Activated naive CD4-positive, alpha-beta T cell treated with anti-CD3 and anti-CD28 coated beads, Interleukin-2, amount 50 U/mL, for 72 hours (primary cell): Measurements from ENCODE around the gene P4HA2. TPM values are rescaled to one million over a fixed set of nuclear protein-coding genes. Genes with fewer than 3 reads are reported as not detected.
"Not testable (repeated sequence)": the region's sequence is repeated elsewhere in the genome, so short reads cannot be mapped to it uniquely, and the experiment has no call there.

ENCODE experiments used
- ATAC-seq, 2 donors: fragments of 150-1000 bp; cut with Tn5 transposase; 2 replicates each; pipeline ENCODE4 v1.10.0; 2021; ENCODE audit warnings: mild to moderate bottlenecking in 2 of 2, moderate library complexity in 2 of 2
- DNase-seq, 2 donors: peaks; one replicate each; pipeline ENCODE4 v3.0.0; 2021 to 2022; ENCODE audit warnings: low spot score in 2 of 2
- H3K27ac Mint-ChIP-seq, 2 donors: one replicate each; pipeline ENCODE4 v1.8.0; 2022; ENCODE audit warnings: mild to moderate bottlenecking in 2 of 2, mixed read lengths in 2 of 2
- H3K36me3 Mint-ChIP-seq, 2 donors: one replicate each; pipeline ENCODE4 v1.8.0; 2022; ENCODE audit warnings: mixed read lengths in 2 of 2
- H3K9me3 Mint-ChIP-seq, 2 donors: one replicate each; pipeline ENCODE4 v1.8.0; 2022; ENCODE audit warnings: mixed read lengths in 2 of 2
- total RNA-seq, 2 donors: library from RNA; stranded (reverse); gene quantifications; one replicate each; pipeline ENCODE4 v1.2.3, GENCODE V29; 2022

P4HA2 gene
- total RNA-seq, 2 donors from 2014 or later = 0.91 to 21.6 TPM

- Mint-ChIP-seq H3K9me3 (peaks cover 5 to 6% of the 10 kb centered on the region in 2 donors), H3K36me3 (peaks cover 0 to 4% of the 10 kb centered on the region in 2 donors), H3K27ac (no peak overlapping the region)
- ATAC-seq = no peak
- DNase-seq = no peak
These were observed 64.7 kb downstream of the P4HA2 start for GRCh38 chr5:132162945-132163344.

GRCh38 chr5:132161574-132162326 lies 65.9 kb downstream of the P4HA2 start:
- not testable (repeated sequence) for DNase-seq, ATAC-seq, H3K27ac Mint-ChIP-seq

GRCh38 chr5:132156413-132156812 lies 71.2 kb downstream of the P4HA2 start:
- ATAC-seq (no peak), DNase-seq (no peak)
- no peak overlapping the region for H3K27ac Mint-ChIP-seq
- peaks cover 24 to 25% of the 10 kb centered on the region in 2 donors for H3K9me3 Mint-ChIP-seq
- H3K36me3 Mint-ChIP-seq = peaks cover 33 to 37% of the 10 kb centered on the region in 2 donors

More at GRCh38 chr5:132161574-132162326, 65.9 kb downstream of the P4HA2 start:
- H3K9me3 Mint-ChIP-seq, H3K36me3 Mint-ChIP-seq: not testable (repeated sequence)

- peaks cover 17 to 18% of the 10 kb centered on the region in 2 donors for H3K9me3 Mint-ChIP-seq
- DNase-seq (no peak), ATAC-seq (no peak)
- peaks cover 22 to 26% of the 10 kb centered on the region in 2 donors for H3K36me3 Mint-ChIP-seq
- no peak overlapping the region for H3K27ac Mint-ChIP-seq
These were observed 77.1 kb downstream of the P4HA2 start for GRCh38 chr5:132150565-132150964.

GRCh38 chr5:132147663-132148062 lies 80.0 kb downstream of the P4HA2 start:
- H3K27ac Mint-ChIP-seq = no peak overlapping the region
- peaks cover 12 to 16% of the 10 kb centered on the region in 2 donors for H3K9me3 Mint-ChIP-seq
- ATAC-seq (no peak), DNase-seq (no peak)
- peaks cover 3 to 7% of the 10 kb centered on the region in 2 donors for H3K36me3 Mint-ChIP-seq

GRCh38 chr5:132145326-132145725 lies 82.3 kb downstream of the P4HA2 start:
- H3K9me3 Mint-ChIP-seq = peaks cover 13 to 16% of the 10 kb centered on the region in 2 donors
- not testable (repeated sequence) for DNase-seq, H3K27ac Mint-ChIP-seq, H3K36me3 Mint-ChIP-seq, ATAC-seq

GRCh38 chr5:132143148-132143547 lies 84.5 kb downstream of the P4HA2 start:
- H3K27ac Mint-ChIP-seq = no peak overlapping the region
- H3K36me3 Mint-ChIP-seq = no peaks in the 10 kb centered on the region
- no peak for ATAC-seq
- H3K9me3 Mint-ChIP-seq = peaks cover 19 to 26% of the 10 kb centered on the region in 2 donors
- DNase-seq = no peak

- no peak for DNase-seq
- ATAC-seq = no peak
- Mint-ChIP-seq H3K36me3 (no peaks in the 10 kb centered on the region), H3K27ac (no peak overlapping the region), H3K9me3 (peaks cover 19 to 26% of the 10 kb centered on the region in 2 donors)
These were observed 85.2 kb downstream of the P4HA2 start for GRCh38 chr5:132142459-132142858.

Other genes with a start within 250 kb of the P4HA2 start
- 1 to 10 TPM; 1.8 to 3.5 TPM for gene ACSL6, start 216.2 kb downstream of the P4HA2 start, total RNA-seq
- 1 to 10 TPM in 1 of 2 donors, not detected in 1; 9.7 TPM for gene IL3, start 167.2 kb downstream of the P4HA2 start, total RNA-seq
- gene CSF2, start 154.1 kb downstream of the P4HA2 start, total RNA-seq = 10 to 100 TPM in 1 of 2 donors, 1 to 10 TPM in 1; 8.4 to 39.7 TPM
- not detected for gene PDLIM4, start 29.8 kb upstream of the P4HA2 start, total RNA-seq
- 1 to 10 TPM; 1.5 to 1.9 TPM for gene SLC22A4, start 66.5 kb upstream of the P4HA2 start, total RNA-seq
- 1 to 10 TPM; 3.1 to 5.5 TPM for gene SLC22A5, start 141.9 kb upstream of the P4HA2 start, total RNA-seq